IMR-90 (cell line): ENCODE results near the gene SRP9. TPM values are rescaled to one million over a fixed set of nuclear protein-coding genes. Genes with fewer than 3 reads are reported as not detected.

Source experiments
- BHLHE40 ChIP-seq: fragments of 150-350 bp; IDR thresholded peaks from 2 replicates; pipeline ENCODE4 v1.6.1; 2016; ENCODE audit warnings: mild to moderate bottlenecking, low read depth, low read length
- ELK1 ChIP-seq: fragments of 150-350 bp; IDR thresholded peaks from 2 replicates; pipeline ENCODE4 v1.6.1; 2016; ENCODE audit warnings: low read depth, mild to moderate bottlenecking, low read length, moderate library complexity, borderline replicate concordance
- FOS ChIP-seq: fragments of 150-350 bp; IDR thresholded peaks from 2 replicates; pipeline ENCODE4 v1.6.1; 2016; ENCODE audit warnings: low read depth, low read length
- MAZ ChIP-seq: IDR thresholded peaks from 2 replicates; pipeline ENCODE4 v1.6.1; 2012; ENCODE audit warnings: low read depth, mild to moderate bottlenecking, low read length, improper control_type of control experiment, moderate library complexity, borderline replicate concordance
- NFE2L2 ChIP-seq: fragments of 150-350 bp; IDR thresholded peaks from 2 replicates; pipeline ENCODE4 v1.6.1; 2016; ENCODE audit warnings: low read depth, mild to moderate bottlenecking, low read length
- POLR2A ChIP-seq: IDR thresholded peaks from 2 replicates; pipeline ENCODE4 v1.6.1; 2012; ENCODE audit warnings: mild to moderate bottlenecking, low read depth, low read length
- RFX5 ChIP-seq: IDR thresholded peaks from 2 replicates; pipeline ENCODE4 v1.8.0; 2012; ENCODE audit warnings: low read depth, mild to moderate bottlenecking, low read length, moderate library complexity
- SMC3 ChIP-seq: fragments of 150-350 bp; IDR thresholded peaks from 2 replicates; pipeline ENCODE4 v1.6.1; 2016; ENCODE audit warnings: low read depth, mild to moderate bottlenecking, antibody characterized with exemption, low read length, moderate library complexity
- polyA plus RNA-seq, 3 experiments: library from polyadenylated mRNA; depleted of rRNA; stranded (reverse); fragments of >200 nt; gene quantifications; 2 replicates each; pipeline ENCODE4 v1.2.3, GENCODE V29; 2012; ENCODE audit warnings: low replicate concordance in 1 of 3
- total RNA-seq: library from RNA; depleted of rRNA; stranded (reverse); fragments of >200 nt; gene quantifications from 2 replicates; pipeline ENCODE4 v1.2.3, GENCODE V29; 2012

The SRP9 gene
- total and polyA plus RNA-seq, 2 of the 4 experiments (the other 2 are of a cell fraction): 230 to 295 TPM

- TF ChIP-seq ELK1: no peak
- no peak for TF ChIP-seq NFE2L2
- TF ChIP-seq BHLHE40: no peak
- TF ChIP-seq RFX5: no peak
- TF ChIP-seq MAZ: no peak
- no peak for TF ChIP-seq POLR2A
- TF ChIP-seq SMC3: no peak
- TF ChIP-seq FOS: no peak
These were observed 29.1 kb upstream of the SRP9 start (continued) for GRCh38 chr1:225748529-225748928.
